Activated CD8-positive, alpha-beta memory T cell treated with anti-CD3 and anti-CD28 coated beads, Interleukin-2, amount 50 U/mL, for 1 hour (primary cell): ENCODE data around the gene OTOP2.
"Not testable (repeated sequence)": the region's sequence is repeated elsewhere in the genome, so short reads cannot be mapped to it uniquely, and the experiment has no call there.

Experiments used
- DNase-seq: peaks from one replicate; pipeline ENCODE4 v3.0.0-alpha.2; 2020; ENCODE audit errors: extremely low read depth

The OTOP2 gene

DNA sequence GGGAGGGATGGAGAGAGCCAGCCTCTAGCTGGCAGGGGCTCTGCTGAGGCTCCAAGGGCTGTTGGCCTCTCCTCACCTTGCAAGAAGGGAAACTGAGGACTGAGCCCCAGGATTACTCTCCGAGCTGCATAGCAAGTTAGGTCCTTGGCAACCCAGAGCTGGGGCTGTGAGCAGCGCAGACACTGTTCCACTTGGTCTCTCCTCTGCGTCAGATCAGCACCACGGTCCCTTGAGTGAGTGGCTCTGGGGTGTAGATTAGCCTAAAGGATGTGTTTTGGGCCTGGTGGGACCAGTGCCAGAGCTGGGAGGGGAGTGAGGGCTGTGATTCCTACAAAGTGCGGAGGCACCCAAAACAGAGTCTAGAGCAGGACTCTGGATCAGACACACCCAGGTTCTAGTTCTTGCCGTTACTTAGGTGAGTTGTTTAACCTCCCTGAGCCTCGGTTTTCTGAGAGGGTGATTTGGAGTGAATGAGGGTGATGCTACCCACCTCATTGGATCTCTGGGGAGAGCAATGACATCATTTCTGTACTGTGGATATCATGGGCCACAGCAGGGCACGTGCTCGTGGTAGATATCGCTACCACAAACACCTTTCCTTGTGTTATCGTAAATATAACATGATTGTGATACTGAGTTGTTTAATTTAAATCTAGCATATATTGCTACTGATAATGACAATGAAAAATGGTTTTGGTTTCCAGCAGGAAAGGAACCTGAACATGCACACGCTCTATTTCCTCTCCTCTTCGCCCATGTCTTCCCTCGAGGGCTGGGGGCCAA, 22.5 kb upstream of the OTOP2 start:
- no peak for DNase-seq

GRCh38 chr17:74903034-74903433, 21.0 kb upstream of the OTOP2 start:
- DNase-seq, result no peak

DNA sequence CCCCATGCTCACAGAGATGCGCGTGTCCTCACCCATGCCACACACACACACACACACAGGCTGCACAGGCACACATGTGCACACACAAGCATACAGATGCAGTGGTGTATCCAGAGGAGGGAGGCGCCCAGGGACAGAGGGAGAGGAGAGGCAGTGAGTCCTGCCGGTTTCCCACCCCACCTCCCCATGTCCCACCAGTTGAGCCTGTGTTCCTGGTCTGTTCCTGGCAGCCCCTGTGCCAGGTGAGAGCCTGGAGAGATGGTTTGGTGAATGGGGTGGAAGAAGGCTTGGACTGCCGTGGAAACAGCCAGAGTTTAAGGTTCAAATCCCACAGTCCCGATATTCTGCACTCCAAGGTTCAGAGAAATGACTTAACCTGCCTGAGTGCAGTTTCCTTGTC, 20.4 kb upstream of the OTOP2 start:
- no peak for DNase-seq

DNA sequence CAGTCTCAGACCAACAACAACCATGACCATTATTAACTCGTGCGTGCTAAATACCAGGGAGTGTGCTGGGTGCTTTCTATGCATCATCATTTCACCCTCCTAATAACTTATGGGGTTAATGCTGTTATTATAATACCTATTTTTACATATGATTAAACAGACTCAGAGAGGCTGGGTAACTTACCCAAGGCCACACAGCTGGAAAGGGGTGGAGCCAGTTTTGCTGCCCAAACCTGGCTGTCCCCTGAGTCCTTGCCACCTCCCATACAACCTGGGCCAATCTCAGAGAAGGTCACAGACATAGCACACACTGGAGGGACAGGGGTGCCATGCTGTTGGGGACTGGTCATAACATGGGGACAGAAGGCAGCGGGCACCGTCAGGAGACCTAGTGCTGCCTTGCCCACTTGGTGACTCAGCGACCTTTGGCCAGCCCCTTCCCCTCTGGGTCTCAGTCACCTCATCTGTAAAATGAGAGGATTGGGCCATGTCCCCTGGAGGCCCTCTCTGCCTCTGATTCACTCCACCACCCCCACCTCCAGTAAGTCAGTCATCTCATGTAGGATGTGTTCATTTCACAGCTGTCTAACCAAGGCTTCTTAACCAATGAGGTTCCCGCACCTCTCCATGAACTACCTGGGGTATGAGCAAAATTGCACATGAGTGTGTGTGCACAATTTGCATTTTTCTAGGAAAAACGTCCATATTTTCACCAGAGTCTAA, 19.2 kb upstream of the OTOP2 start:
- no peak for DNase-seq

GRCh38 chr17:74906214-74906793, 17.8 kb upstream of the OTOP2 start:
- not testable (repeated sequence) for DNase-seq

- DNase-seq, result no peak
Measured at GRCh38 chr17:74907012-74907411, 17.1 kb upstream of the OTOP2 start.

GRCh38 chr17:74909097-74909496, 15.0 kb upstream of the OTOP2 start:
- not testable (repeated sequence) for DNase-seq

DNA sequence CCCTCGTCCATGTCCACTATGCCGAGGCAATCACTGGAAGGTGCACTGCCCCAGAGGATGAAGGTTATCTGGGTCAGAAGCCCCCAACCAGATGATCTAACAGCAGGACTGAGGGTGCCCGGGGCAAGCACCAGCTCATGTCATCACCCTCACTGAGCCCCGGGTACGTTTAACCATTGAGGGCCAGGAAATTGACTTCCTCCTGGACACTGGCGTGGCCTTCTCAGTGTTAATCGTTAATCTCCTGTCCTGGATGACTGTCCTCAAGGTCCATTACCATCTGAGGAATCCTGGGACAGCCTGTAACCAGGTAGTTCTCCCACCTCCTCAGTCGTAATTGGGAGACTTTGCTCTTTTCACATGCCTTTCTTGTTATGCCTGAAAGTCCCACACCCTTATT, 12.7 kb upstream of the OTOP2 start:
- DNase-seq, result not testable (repeated sequence)

GRCh38 chr17:74916136-74916850, 7.8 kb upstream of the OTOP2 start:
- no peak for DNase-seq

- no peak for DNase-seq
Measured at GRCh38 chr17:74916851-74917199, 7.2 kb upstream of the OTOP2 start.

DNA sequence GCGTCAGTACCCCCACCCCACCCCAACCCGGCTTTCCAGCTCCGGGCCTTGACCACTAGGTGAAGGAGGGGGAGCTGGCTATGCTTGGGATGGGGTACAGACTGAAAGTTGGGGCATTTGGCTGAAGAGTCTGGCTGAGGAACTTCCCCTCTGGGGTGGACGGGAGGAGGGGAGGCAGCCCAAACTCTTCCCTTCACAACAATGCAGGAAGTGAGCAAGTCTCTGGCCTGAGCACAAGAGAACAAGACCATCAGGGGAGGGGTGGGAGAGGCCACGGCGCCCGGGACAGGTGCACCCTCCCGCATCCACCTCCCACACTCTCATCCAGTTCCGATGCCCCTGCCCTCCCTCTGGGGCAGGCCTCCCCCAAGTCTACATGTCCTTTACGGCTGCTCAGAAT, 6.6 kb upstream of the OTOP2 start:
- DNase-seq, result no peak

GRCh38 chr17:74918906-74919305, 5.2 kb upstream of the OTOP2 start:
- no peak for DNase-seq

- no peak for DNase-seq
Measured at GRCh38 chr17:74919440-74920305, 4.4 kb upstream of the OTOP2 start.

GRCh38 chr17:74920306-74920620, 3.8 kb upstream of the OTOP2 start:
- no peak for DNase-seq

DNA sequence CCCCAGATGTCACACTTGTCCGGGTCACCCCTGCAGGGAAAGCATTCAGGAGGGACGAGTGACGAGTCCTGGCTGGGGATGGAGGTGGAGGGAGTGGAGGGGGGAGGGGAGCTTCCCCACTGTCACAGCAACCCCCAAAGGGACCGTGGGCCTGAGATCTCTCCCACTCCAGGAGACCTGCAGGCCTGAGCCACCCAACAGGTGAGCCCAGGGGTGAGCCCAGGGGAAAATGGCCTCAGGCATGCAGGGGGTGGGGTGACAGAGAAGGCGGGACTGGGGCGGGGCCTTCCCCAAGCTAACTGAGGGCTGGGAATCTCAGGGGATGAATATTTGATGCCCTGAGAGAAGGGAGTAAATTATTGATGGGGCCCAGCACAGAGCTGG, 3.4 kb upstream of the OTOP2 start:
- DNase-seq, result no peak

DNA sequence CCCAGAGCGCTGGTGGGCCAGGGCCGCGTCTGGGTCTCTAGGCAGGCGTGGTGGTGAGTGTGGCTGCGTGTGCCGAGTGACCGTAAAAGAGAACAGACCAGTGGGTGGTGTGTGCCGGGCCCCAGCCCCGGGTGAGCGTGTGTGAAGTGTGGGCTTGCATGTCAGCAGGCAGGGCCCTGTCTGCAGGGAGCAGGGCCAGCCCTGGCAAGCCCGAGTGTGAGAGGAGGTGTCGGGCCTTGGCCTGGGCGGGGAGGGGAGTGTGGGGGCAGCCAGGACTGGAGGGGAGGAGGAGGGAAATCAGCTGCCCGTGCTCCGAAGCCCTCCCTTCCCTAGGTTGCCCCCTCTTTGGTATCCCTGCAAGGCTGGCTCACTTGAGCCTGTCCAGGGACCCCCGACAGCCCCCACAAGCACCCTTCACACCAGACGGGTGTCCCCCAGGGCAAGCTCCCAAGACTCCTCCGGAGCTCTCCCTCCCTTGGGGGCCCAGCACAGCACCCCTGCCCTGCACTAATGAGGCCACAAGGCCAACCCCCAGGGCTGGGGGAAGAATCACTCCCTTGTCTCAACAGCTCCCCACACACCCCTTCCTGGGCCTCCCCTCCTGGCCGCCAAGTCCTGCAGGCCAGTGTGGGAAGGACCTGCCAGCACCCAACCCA, 2.9 kb upstream of the OTOP2 start:
- no peak for DNase-seq

DNA sequence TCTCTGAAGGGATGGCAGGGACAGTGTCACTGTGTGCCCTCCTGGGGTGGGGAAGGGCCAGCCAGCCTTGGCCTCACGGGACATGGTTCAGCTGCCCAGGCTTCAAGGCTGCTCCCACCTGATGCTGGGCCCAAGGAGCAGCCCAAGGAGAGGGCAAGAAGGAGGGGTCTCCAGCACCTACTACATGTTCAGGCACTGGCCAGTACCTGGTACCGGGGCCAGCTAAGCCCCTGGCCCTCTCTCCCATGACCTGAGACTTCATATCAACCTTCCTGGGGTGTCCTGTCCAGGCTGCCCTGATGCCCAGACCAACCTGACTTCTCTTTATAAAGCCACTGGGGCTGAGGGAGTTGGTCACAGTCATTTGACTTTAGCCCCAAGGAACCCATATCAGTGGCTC, 2.3 kb upstream of the OTOP2 start:
- no peak for DNase-seq

DNA sequence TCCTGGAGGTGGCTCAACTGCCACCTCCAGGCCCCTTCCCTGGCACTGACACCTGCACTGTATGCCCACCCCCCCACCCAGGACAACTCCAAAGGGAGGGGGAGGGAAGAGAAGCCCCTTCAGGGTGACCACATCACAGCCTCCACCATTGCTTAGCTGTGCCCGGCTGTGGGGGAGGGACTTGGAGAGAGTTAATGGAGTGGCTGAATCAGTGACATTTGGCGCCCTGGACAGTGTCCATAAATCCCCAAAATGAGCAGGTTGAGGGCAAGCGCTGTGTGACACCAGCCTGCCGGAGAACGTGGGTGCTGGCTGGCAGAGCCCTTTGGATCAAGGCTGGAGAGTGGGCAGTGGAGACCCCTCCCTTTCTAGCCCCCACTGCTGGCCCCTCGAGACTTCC, 1.9 kb upstream of the OTOP2 start:
- no peak for DNase-seq

GRCh38 chr17:74922694-74923537, 1.2 kb upstream of the OTOP2 start, which contains the start of gene USH1G:
TSS of gene USH1G (minus strand) at chr17:74923255. CDS start at chr17:74923073, 182 bp downstream.
- no peak for DNase-seq
